GM13976 (cell line): ENCODE data around the gene ADRA1B.

Source experiments
- DNase-seq: peaks from one replicate; pipeline ENCODE4 v3.0.0; 2012; ENCODE audit warnings: low spot score
- in situ Hi-C: fragments of 300-500 bp; cut with MboI; formaldehyde crosslinking; loops from one replicate; pipeline ENCODE4 v1.12.0; 2022; ENCODE audit warnings: low sequenced_read_pairs, mixed read lengths, inconsistent platforms; ENCODE audit not compliant: unreplicated experiment
- TF ChIP-seq, protein P1 (sequence below): IDR thresholded peaks from 2 replicates; pipeline ENCODE4 v1.5.1; 2012; ENCODE audit warnings: borderline replicate concordance, mild to moderate bottlenecking; ENCODE audit not compliant: insufficient read depth; ENCODE audit errors: extremely low read depth, missing control alignments, control extremely low read depth

Gene ADRA1B

DNA sequence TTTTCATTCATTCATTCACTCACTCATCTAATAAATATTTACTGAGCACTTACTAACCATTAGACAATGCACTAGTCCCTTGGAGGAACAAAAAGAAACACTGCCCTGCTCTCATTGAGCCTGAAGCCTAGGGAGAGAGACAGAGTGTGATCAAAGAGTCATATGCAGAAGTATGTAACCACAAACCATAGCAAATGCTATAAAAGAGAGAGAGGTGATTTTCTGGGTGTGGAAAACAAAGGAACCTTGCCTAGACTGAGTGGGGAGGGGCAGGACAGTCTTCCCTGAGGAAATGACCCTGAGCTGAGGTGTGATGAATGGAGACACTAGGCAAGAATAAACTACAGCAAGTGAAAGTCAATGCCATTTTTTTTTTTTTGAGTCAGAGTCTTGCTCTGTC is 10.8 kb upstream of the ADRA1B start:
- TF ChIP-seq, protein P1, sequence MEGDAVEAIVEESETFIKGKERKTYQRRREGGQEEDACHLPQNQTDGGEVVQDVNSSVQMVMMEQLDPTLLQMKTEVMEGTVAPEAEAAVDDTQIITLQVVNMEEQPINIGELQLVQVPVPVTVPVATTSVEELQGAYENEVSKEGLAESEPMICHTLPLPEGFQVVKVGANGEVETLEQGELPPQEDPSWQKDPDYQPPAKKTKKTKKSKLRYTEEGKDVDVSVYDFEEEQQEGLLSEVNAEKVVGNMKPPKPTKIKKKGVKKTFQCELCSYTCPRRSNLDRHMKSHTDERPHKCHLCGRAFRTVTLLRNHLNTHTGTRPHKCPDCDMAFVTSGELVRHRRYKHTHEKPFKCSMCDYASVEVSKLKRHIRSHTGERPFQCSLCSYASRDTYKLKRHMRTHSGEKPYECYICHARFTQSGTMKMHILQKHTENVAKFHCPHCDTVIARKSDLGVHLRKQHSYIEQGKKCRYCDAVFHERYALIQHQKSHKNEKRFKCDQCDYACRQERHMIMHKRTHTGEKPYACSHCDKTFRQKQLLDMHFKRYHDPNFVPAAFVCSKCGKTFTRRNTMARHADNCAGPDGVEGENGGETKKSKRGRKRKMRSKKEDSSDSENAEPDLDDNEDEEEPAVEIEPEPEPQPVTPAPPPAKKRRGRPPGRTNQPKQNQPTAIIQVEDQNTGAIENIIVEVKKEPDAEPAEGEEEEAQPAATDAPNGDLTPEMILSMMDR, result no peak
- in situ Hi-C loops, result no loop called here
- DNase-seq, result no peak

DNA sequence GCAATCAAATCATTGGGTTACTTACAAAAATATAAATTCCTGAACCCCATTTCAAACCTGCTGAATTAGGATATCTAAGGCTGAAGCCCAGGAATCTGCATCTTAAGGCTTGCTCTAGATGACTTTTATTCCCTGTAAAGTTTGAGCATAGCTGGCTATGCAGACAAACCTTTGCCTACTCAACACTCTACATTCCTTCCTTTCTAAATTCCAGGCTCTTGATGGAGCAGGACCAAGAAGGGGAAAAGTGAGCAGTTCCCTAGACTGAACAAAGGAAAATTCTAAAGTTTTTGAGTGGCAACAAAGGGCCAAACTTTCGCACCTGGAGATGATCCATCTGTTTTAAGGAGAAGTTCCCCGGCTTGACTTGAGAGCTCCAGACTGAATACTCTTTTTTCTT is 9.8 kb upstream of the ADRA1B start:
- no peak for DNase-seq
- in situ Hi-C loops, result no loop called here
- TF ChIP-seq, protein P1, result no peak

DNA sequence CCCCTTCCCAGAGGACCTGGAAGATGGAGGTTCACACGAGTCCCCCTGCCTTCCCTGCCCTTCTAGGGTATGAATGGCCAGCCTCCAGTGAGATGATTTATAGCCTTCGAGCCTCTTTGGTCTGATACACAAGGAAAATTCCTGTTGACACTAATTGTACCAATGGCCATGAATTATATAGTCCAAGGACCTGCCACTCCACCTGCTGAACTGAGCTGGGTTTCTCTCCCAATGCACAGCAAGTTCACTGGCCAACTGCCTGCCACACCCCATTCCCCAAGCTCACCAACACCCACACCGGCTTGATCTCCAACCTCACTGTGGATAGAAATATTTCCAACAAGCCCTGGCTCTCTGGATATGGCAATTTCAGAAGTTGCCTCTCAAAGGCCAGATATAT is 9.3 kb upstream of the ADRA1B start:
- in situ Hi-C loops, result no loop called here
- no peak for DNase-seq

DNA sequence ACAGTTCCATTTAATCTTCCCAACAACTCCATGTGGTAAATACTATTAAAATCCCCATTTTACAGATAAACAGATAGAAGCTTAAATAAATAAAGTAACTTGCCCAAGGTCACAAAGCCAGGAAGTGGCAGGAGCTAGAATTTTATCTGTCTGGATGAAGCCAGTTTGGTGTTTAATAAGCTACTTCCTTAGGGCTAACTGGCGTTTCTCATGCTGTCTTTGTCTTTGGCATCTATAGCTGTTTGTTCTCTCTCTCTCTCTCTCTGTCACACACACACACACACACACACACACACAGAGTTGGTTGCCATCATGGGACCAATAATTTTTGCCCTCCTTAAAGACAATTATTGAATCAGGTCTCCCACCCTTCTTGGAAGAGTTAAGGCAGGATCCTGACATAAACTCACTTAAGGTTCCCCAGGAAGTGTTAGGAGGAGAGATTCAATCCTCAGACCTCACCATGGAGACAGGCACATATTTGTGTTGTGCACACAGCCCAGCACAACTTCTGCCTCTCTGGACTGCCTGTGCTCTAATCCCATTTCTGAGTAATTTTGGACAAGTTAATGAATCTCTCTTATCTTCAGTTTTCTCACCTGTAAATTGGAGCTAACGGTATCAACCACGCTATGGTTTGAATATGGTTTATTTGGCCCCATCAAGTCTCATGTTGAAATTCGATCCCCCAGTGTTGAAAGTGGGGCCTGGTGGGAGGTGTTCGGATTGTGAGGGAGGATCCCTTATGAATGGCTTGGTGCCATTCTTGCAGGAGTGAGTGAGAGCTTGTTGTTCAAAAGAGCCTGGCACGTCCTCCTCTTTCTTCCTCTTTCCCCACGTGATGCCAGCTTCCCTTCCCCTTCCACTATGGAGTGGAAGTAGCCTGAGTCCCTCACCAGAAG is 8.3 kb upstream of the ADRA1B start:
- no peak for DNase-seq
- in situ Hi-C loops, result no loop called here
- TF ChIP-seq, protein P1, result no peak

More for the DNA sequence above, 9.3 kb upstream of the ADRA1B start:
- TF ChIP-seq, protein P1, result no peak

DNA sequence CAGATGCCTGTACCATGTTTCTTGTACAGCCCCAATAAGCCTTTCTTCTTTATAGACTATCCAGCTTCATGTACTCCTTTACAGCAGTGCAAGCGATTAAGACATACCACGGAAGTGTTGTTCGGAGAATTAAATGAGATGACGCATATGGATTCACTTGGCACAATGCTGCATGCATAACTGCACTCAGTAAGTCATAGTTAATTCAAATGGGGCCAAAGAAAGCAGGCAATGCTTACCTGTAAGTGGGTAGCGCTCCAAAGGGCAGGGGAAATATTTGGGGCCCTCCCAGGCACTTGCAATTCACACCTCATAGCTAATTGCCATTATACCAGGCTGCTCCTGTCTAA is 7.7 kb upstream of the ADRA1B start:
- TF ChIP-seq, protein P1, result no peak
- in situ Hi-C loops, result no loop called here
- DNase-seq, result no peak

DNA sequence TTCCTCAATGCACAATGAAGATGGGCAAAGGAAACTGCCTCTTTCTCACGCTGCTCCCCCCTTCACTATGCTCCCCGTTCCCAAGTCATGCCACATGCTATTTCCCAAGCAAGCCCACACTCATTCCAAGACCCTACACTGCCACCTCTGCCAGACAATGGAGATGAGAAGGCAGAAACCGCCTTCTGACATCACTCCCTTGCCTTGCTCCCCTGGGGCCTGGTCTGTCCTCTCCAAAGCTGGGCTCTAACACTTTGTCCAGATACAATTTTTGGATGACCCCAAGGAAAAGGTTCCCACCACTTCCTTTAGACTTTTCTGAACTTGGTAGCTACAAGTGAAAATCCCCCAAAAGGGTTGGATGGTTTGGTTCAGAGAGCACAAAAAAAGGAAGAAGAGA is 7.2 kb upstream of the ADRA1B start:
- TF ChIP-seq, protein P1, result no peak
- in situ Hi-C loops, result no loop called here
- no peak for DNase-seq
